HepG2 (cell line): ENCODE measurements around the gene FAM217B. TPM values are rescaled to one million over a fixed set of nuclear protein-coding genes. Genes with fewer than 3 reads are reported as not detected.

ENCODE experiments used
- EEA1 ChIP-seq: sonication (generic); formaldehyde crosslinking; IDR thresholded peaks from 2 replicates; pipeline ENCODE4 v1.5.1; 2020; ENCODE audit warnings: mild to moderate bottlenecking, missing genetic modification reagents, borderline replicate concordance
- IRX3 ChIP-seq: sonication (generic); formaldehyde crosslinking; IDR thresholded peaks from 2 replicates; pipeline ENCODE4 v1.8.1; 2023; ENCODE audit warnings: mild to moderate bottlenecking, low read depth, missing genetic modification reagents, borderline replicate concordance
- MIXL1 ChIP-seq: IDR thresholded peaks from 2 replicates; pipeline ENCODE4 v1.6.1; 2016
- NFE2 ChIP-seq: sonication (generic); formaldehyde crosslinking; IDR thresholded peaks from 2 replicates; pipeline ENCODE4 v1.4.0; 2020; ENCODE audit warnings: missing genetic modification reagents
- PHF5A ChIP-seq: IDR thresholded peaks from one replicate; pipeline ENCODE4 v1.6.1; 2018; ENCODE audit warnings: low read depth, missing genetic modification reagents; ENCODE audit not compliant: unreplicated experiment
- RCOR2 ChIP-seq: IDR thresholded peaks from 2 replicates; pipeline ENCODE4 v1.6.1; 2016; ENCODE audit warnings: missing biosample characterization, missing genetic modification reagents
- SMYD3 ChIP-seq: sonication (generic); formaldehyde crosslinking; IDR thresholded peaks from 2 replicates; pipeline ENCODE4 v1.8.1; 2023; ENCODE audit warnings: mild to moderate bottlenecking, missing genetic modification reagents
- ZMYM2 ChIP-seq: sonication (generic); formaldehyde crosslinking; IDR thresholded peaks from 2 replicates; pipeline ENCODE4 v1.8.0; 2022; ENCODE audit warnings: mild to moderate bottlenecking, missing genetic modification reagents
- ZNF260 ChIP-seq: sonication (generic); formaldehyde crosslinking; IDR thresholded peaks from 2 replicates; pipeline ENCODE4 v1.4.0; 2020; ENCODE audit warnings: missing genetic modification reagents, low read depth, mild to moderate bottlenecking, borderline replicate concordance
- ZNF275 ChIP-seq: sonication (generic); formaldehyde crosslinking; IDR thresholded peaks from 2 replicates; pipeline ENCODE4 v1.8.0; 2022; ENCODE audit warnings: missing genetic modification reagents, mild to moderate bottlenecking, inconsistent platforms, borderline replicate concordance
- ZNF441 ChIP-seq: sonication (generic); formaldehyde crosslinking; IDR thresholded peaks from 2 replicates; pipeline ENCODE4 v1.7.0; 2021; ENCODE audit warnings: missing genetic modification reagents, borderline replicate concordance
- ZNF609 ChIP-seq: sonication (generic); formaldehyde crosslinking; IDR thresholded peaks from 2 replicates; pipeline ENCODE4 v1.4.0; 2020; ENCODE audit warnings: mild to moderate bottlenecking, missing genetic modification reagents, borderline replicate concordance
- ZNF704 ChIP-seq: sonication (generic); formaldehyde crosslinking; IDR thresholded peaks from 2 replicates; pipeline ENCODE4 v1.8.1; 2023; ENCODE audit warnings: mild to moderate bottlenecking, inconsistent platforms, moderate library complexity, missing genetic modification reagents, borderline replicate concordance
- ZNF713 ChIP-seq: sonication (generic); formaldehyde crosslinking; IDR thresholded peaks from 2 replicates; pipeline ENCODE4 v1.4.0; 2020; ENCODE audit warnings: mild to moderate bottlenecking, missing genetic modification reagents
- ZSCAN31 ChIP-seq: sonication (generic); formaldehyde crosslinking; IDR thresholded peaks from 2 replicates; pipeline ENCODE4 v1.5.0; 2020; ENCODE audit warnings: low read depth, mild to moderate bottlenecking, missing genetic modification reagents
- polyA plus RNA-seq, 8 experiments: library from polyadenylated mRNA; depleted of rRNA in 3 of 8; stranded (reverse) in 7 of 8; unstranded in 1 of 8; fragments of >200 nt; fragmentation: Illumina TruSeq in 4 of 8; extraction: Trizol in 4 of 8; gene quantifications; 2 replicates each; pipeline versions ENCODE4 v1.2.1 to v1.2.3, GENCODE V29; 2011 to 2016; ENCODE audit warnings: low read depth in 4 of 8, missing spikeins in 1 of 8, mixed read lengths in 1 of 8; ENCODE audit not compliant: insufficient read depth in 1 of 8
- total RNA-seq, 5 experiments: library from RNA; depleted of rRNA; stranded (reverse); fragments of >200 nt; fragmentation: Illumina TruSeq; extraction: Trizol; gene quantifications; 2 replicates each; pipeline ENCODE4 v1.2.3, GENCODE V29; 2016; ENCODE audit warnings: low read depth in 1 of 5
- TF ChIP-seq, protein P1 (sequence below): sonication (generic); formaldehyde crosslinking; IDR thresholded peaks from 2 replicates; pipeline ENCODE4 v1.9.0; 2021; ENCODE audit warnings: mild to moderate bottlenecking, missing genetic modification reagents

The FAM217B gene
- total and polyA plus RNA-seq, 2 of the 13 experiments (the other 11 are each of a cell fraction or from before 2014, with no cell fraction given): 11.1 to 14.3 TPM

- no peak for TF ChIP-seq ZNF713 (CRISPR knock-in tag)
- no peak for TF ChIP-seq NFE2 (CRISPR knock-in tag)
- no peak for TF ChIP-seq ZNF704 (CRISPR knock-in tag)
- peak; percentile 7; the same call in 1 of the 2 replicates for TF ChIP-seq IRX3 (CRISPR knock-in tag)
- 0 out of 2 replicates have a peak, but pooled peaks have one; percentile 9 for TF ChIP-seq ZNF260 (CRISPR knock-in tag)
- TF ChIP-seq, protein P1, sequence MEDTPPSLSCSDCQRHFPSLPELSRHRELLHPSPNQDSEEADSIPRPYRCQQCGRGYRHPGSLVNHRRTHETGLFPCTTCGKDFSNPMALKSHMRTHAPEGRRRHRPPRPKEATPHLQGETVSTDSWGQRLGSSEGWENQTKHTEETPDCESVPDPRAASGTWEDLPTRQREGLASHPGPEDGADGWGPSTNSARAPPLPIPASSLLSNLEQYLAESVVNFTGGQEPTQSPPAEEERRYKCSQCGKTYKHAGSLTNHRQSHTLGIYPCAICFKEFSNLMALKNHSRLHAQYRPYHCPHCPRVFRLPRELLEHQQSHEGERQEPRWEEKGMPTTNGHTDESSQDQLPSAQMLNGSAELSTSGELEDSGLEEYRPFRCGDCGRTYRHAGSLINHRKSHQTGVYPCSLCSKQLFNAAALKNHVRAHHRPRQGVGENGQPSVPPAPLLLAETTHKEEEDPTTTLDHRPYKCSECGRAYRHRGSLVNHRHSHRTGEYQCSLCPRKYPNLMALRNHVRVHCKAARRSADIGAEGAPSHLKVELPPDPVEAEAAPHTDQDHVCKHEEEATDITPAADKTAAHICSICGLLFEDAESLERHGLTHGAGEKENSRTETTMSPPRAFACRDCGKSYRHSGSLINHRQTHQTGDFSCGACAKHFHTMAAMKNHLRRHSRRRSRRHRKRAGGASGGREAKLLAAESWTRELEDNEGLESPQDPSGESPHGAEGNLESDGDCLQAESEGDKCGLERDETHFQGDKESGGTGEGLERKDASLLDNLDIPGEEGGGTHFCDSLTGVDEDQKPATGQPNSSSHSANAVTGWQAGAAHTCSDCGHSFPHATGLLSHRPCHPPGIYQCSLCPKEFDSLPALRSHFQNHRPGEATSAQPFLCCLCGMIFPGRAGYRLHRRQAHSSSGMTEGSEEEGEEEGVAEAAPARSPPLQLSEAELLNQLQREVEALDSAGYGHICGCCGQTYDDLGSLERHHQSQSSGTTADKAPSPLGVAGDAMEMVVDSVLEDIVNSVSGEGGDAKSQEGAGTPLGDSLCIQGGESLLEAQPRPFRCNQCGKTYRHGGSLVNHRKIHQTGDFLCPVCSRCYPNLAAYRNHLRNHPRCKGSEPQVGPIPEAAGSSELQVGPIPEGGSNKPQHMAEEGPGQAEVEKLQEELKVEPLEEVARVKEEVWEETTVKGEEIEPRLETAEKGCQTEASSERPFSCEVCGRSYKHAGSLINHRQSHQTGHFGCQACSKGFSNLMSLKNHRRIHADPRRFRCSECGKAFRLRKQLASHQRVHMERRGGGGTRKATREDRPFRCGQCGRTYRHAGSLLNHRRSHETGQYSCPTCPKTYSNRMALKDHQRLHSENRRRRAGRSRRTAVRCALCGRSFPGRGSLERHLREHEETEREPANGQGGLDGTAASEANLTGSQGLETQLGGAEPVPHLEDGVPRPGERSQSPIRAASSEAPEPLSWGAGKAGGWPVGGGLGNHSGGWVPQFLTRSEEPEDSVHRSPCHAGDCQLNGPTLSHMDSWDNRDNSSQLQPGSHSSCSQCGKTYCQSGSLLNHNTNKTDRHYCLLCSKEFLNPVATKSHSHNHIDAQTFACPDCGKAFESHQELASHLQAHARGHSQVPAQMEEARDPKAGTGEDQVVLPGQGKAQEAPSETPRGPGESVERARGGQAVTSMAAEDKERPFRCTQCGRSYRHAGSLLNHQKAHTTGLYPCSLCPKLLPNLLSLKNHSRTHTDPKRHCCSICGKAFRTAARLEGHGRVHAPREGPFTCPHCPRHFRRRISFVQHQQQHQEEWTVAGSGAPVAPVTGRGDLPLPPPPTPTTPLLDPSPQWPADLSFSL (CRISPR knock-in tag): no peak
- peak; percentile 6; the same call in 1 of the 2 replicates for TF ChIP-seq ZNF441 (CRISPR knock-in tag)
- TF ChIP-seq MIXL1 (CRISPR knock-in tag): no peak
- no peak for TF ChIP-seq ZNF275 (CRISPR knock-in tag)
- no peak for TF ChIP-seq RCOR2 (CRISPR knock-in tag)
- TF ChIP-seq ZSCAN31 (CRISPR knock-in tag): no peak; the same call in 1 of the 2 replicates
- no peak for TF ChIP-seq EEA1 (CRISPR knock-in tag)
- TF ChIP-seq PHF5A (CRISPR knock-in tag): no peak
- no peak for TF ChIP-seq ZNF609
- 0 out of 2 replicates have a peak, but pooled peaks have one; percentile 55 for TF ChIP-seq SMYD3
- TF ChIP-seq ZMYM2 (CRISPR knock-in tag): peak; percentile 40; the same call in 1 of the 2 replicates
Measured at GRCh38 chr20:59940956-59941294, 736 bp downstream of the FAM217B start (continued).
